RPMI8226 (cell line): Measurements from ENCODE around the gene MISP.

ENCODE experiments used
- DNase-seq: peaks from one replicate; pipeline ENCODE4 v3.0.0-alpha.2; 2015

The MISP gene

GRCh38 chr19:798415-799075 is 47.6 kb downstream of the MISP start:
- DNase-seq = no peak

- peak; percentile 51 for DNase-seq
These were observed 48.4 kb downstream of the MISP start for GRCh38 chr19:799076-799881.

DNA sequence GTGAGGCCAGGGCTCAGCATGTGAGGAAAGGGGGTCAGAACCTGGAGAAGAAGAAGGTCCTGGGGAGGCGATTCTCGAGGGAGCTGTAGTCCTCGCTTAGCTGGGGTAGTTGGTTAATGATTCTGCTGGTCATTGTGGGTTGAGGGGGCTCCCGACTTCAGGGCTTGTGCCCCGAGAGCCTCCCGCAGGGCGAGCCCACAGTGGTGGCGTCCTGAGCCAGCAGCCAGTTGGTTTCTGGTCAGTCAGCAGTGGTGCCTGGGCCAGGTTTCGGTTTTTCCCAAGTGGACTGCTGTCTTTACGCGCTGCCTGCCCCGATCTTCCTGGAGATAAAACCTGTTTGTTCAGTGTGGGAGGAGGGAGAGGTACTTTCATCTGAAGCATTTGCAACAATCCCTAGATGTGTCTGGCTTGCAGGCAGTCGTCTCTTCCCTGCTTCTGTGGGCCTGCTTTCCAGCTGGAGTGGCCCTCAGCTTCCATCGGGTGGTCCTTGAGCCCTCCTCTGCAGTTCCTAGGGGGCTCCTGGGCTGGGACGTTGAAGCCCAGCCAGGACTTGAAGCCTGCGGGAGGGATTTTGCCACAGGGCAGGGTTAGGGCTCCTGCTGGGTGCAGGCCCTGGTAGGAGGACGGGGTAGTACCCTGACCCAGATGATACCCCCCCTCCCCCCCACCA is 49.6 kb downstream of the MISP start:
- DNase-seq = no peak

DNA sequence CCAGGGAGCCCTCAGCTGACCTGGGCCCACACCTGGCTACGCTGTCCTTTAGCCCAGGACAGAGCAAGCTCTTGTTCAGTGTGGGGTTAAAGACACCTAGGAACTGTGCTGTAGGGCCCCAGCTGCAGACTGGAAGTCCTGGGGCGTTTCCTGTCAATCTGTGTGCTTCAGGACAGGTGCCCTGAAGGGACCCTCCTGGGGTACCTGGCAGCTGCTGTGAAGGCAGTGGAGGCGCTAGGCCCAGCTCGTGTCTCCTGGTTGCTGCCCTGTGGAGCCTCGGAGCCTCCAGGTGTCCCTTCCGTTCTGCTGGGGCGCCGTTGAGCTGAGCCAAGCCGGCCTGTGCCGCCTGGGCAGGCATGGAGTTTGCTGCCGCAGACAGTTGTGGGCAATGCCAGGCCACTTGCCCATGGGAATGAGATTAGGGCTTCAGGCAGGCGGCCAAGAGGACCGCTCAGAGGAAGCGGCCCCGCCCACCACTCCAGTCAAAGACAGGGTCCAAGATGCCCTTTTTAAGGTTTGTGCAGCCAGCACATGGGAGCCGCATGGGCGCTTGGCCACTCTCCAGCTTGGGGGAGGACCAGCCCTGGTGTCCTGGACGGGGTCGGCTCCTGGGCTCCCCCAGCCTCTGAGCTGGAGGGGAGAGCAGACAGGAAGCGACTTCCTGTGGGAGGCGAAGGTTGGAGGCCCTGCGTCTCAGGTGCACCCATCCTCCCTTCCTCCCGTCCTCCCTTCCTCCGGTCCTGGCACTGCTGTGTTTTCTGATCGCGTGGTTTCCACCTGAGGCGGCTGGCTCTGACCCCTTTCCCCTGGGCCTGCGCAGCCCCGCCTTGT is 50.3 kb downstream of the MISP start:
- DNase-seq = no peak

GRCh38 chr19:801861-802497 is 51.1 kb downstream of the MISP start:
- no peak for DNase-seq

DNA sequence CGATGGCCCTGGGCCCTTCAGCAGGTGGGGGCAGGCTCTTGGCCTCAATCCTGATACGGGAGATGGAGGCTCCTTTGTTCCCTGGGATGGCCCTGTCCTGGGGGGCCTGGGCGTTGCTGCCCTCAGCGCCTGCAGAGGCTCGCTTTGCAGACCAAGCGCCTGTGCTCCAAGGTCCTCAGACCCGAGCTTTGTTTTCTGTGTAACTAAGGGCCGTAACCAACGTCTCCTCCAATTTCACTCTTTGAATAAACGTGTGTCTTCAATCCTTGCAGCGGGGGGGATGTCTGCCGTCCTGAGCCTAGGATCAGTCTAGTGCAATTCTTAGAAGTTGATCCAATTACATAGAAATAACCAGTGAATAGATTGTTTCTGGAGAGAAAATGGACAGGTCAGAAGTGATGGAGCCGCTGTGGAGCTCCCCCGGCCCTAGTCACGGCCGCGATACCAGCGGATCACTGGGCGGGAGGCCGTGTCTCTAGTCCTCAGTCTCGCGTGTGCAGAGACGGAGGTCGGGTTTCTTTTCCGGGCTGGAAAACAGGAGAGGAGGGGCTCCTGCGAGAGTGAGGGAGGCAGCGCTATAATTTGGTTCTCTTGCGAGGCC is 51.7 kb downstream of the MISP start:
- DNase-seq = no peak

GRCh38 chr19:803099-803561 is 52.2 kb downstream of the MISP start:
- DNase-seq = no peak

- DNase-seq = no peak
These were observed 52.9 kb downstream of the MISP start for GRCh38 chr19:803686-804418.

- DNase-seq = no peak
These were observed 53.7 kb downstream of the MISP start for GRCh38 chr19:804419-805165.

DNA sequence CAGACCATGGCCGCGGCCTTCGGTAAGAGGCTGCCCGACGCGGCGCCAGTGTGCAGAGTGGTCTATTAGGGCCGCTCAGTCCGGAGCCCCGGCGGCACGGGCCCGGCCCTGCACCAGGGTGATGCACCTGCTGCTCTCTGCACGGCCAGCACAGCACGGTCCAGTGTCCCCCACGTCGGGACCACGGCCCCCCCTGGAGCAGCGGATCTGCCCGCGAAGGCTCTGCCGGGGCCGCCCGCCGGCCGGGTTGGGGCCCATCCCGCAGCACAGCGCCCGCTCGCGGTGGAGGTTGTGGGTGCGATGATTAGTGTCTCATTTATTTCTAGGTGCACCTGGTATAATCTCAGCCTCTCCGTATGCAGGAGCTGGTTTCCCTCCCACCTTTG is 54.2 kb downstream of the MISP start:
- DNase-seq = no peak

GRCh38 chr19:805600-806550 is 55.0 kb downstream of the MISP start:
- DNase-seq = no peak

DNA sequence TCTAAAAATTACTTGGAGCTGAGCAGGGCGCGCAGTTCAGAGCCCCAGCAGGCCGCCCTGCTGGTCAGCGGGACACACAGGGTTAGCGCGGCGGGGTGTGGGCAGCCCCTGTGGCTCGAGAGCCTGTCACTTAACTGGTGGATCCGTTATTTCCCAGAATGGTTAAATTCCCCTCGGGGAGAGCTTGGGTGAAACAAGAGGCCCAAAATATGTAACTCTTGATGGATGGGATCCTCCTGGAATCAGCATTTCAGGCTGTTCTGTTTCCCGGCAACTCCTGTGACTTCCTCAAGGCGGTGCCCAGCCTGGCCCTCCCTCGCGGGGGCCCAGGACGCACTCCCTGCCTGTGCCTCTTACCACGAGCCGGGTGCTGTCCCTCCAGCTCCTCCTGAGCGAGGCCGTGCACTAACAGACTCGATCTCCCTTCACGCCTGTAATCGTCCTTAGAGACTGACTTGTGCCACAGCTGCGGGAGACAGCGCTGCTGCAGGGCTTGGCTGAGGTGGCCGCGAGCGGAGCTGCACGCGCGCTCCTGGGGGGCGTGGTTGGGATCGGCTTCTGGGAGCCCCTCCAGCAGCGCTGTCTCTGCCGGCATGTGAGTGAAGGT is 56.0 kb downstream of the MISP start:
- DNase-seq = no peak

- DNase-seq = no peak
These were observed 56.9 kb downstream of the MISP start for GRCh38 chr19:807627-808422.

DNA sequence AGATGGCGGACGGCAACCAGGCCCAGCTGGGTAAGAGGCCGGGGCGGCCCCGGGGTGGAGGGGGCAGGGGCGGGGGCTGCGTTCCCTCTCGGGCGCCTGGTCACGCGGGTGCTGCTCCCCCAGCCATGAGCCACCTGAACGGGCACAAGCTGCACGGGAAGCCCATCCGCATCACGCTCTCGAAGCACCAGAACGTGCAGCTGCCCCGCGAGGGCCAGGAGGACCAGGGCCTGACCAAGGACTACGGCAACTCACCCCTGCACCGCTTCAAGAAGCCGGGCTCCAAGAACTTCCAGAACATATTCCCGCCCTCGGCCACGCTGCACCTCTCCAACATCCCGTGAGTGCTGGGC is 57.5 kb downstream of the MISP start:
- DNase-seq = no peak

DNA sequence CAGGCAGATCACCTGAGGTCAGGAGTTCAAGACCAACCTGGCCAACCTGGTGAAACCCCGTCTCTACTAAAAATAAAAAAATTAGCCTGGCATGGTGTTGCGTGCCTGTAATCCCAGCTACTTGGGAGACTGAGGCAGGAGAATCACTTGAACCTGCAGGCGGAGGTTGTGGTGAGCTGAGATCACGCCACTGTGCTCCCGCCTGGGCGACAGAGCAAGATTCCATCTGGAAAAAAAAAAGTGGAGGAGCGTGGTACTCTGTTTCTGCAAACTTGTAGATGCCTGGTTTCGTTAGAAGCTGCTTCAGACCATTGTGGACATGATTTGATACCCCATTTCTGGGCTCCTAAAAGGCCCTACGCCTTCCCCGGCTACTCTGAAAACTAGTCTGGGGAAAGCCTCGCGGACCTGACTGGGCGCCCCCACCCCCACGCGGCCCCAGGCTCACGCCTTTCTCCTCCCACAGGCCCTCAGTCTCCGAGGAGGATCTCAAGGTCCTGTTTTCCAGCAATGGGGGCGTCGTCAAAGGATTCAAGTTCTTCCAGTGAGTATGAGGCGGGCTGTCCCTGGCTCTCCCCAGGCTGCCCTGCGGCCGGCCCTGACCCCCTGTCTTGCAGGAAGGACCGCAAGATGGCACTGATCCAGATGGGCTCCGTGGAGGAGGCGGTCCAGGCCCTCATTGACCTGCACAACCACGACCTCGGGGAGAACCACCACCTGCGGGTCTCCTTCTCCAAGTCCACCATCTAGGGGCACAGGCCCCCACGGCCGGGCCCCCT is 59.4 kb downstream of the MISP start:
- no peak for DNase-seq

GRCh38 chr19:810883-811489 is 60.1 kb downstream of the MISP start:
- DNase-seq = no peak

GRCh38 chr19:811506-812048 is 60.7 kb downstream of the MISP start:
- DNase-seq = no peak
